ENCODE data around the gene SLC1A7. TPM values are rescaled to one million over a fixed set of nuclear protein-coding genes. Genes with fewer than 3 reads are reported as not detected.

The SLC1A7 gene
- total RNA-seq, 1 experiment from 2014 or later, result 0.31 TPM

DNA sequence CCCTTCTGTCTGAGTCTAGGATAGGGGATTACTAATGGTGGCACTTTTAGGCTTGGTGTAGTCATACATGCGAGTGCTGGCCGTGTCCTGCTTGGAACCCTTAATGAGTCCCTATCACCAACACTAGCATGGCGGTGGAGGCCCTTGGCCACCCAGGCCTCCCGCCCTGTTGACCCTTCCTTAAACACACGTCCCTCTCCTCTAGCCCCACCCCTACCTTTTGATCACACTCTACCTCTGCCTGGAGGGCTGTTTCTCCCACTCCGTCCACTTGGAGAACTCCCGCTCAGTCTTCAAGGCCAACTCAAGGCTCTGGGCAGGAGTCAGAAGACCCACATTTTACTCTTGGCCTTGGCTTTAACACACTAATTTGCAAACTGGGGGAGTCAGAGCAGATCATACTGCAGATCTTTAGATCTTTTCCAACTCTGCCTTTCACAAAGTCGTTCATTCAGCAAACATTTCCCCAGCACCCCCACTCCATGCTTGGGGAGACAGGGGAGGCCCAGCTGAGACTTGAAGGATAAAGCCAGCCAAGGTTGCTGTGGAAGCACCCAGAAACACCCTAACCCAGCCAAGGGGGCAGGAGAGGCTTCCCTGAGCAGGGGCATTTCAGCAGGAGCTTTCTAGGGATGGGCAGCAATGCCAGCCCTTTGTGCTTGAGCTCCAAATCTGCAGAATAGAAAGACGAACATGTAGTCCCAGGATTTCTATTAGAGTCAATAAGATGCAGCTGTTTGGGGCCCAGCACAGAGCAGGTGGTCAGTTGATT lies 78.5 kb downstream of the SLC1A7 start:
- no TSS peak for BruUV-seq (replicated peaks)
- Histone ChIP-seq H3K36me3 (ENCODE audit: control insufficient read depth, insufficient read depth, low read length) (no peaks in the 10 kb centered on the region), H3K9me3 (ENCODE audit: control insufficient read depth, insufficient read depth, low read depth, low read length) (no peaks in the 10 kb centered on the region), H3K4me1 (ENCODE audit: control insufficient read depth, insufficient read depth, low read length) (no peaks in the 10 kb centered on the region), H3K4me3 (ENCODE audit: low read depth in 2 of 2, low read length in 2 of 2) (no peak overlapping the region), H3K27ac (ENCODE audit: low read length) (no peak overlapping the region), H3K27me3 (ENCODE audit: control insufficient read depth, insufficient read depth, low read length) (no peaks in the 10 kb centered on the region; the same call in 1 of the 2 replicates)
- ATAC-seq (no peak), DNase-seq (ENCODE audit: low read depth, low spot score) (no peak)
- CTCF ChIA-PET, result no interaction called here
- intact Hi-C loops (cut with micrococcal nuclease; ENCODE audit: unreplicated experiment) (no loop called here), in situ Hi-C loops (cut with HindIII; ENCODE audit: low pct_unique_long_range_greater_than_20kb, low sequenced_read_pairs) (no loop called here)
- TF ChIP-seq, protein P1, sequence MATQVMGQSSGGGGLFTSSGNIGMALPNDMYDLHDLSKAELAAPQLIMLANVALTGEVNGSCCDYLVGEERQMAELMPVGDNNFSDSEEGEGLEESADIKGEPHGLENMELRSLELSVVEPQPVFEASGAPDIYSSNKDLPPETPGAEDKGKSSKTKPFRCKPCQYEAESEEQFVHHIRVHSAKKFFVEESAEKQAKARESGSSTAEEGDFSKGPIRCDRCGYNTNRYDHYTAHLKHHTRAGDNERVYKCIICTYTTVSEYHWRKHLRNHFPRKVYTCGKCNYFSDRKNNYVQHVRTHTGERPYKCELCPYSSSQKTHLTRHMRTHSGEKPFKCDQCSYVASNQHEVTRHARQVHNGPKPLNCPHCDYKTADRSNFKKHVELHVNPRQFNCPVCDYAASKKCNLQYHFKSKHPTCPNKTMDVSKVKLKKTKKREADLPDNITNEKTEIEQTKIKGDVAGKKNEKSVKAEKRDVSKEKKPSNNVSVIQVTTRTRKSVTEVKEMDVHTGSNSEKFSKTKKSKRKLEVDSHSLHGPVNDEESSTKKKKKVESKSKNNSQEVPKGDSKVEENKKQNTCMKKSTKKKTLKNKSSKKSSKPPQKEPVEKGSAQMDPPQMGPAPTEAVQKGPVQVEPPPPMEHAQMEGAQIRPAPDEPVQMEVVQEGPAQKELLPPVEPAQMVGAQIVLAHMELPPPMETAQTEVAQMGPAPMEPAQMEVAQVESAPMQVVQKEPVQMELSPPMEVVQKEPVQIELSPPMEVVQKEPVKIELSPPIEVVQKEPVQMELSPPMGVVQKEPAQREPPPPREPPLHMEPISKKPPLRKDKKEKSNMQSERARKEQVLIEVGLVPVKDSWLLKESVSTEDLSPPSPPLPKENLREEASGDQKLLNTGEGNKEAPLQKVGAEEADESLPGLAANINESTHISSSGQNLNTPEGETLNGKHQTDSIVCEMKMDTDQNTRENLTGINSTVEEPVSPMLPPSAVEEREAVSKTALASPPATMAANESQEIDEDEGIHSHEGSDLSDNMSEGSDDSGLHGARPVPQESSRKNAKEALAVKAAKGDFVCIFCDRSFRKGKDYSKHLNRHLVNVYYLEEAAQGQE (IDR thresholded peaks at IDR 0.05; ENCODE audit: insufficient read depth in 1 of 2, low read depth in 2 of 2, low read length in 1 of 2), result no peak
- TF ChIP-seq TCF7L2 (IDR thresholded peaks at IDR 0.05; ENCODE audit: low read depth, low read length) (no peak), CTCF (IDR thresholded peaks at IDR 0.05) (no peak), SIN3A (IDR thresholded peaks at IDR 0.05; ENCODE audit: borderline replicate concordance, insufficient read depth, low read depth, low read length) (no peak), POLR2AphosphoS5 (IDR thresholded peaks at IDR 0.05; ENCODE audit: low read depth, low read length) (no peak)
- POLR2A ChIA-PET, result no interaction called here

GRCh38 chr1:53062708-53063591 lies 79.5 kb downstream of the SLC1A7 start:
- no peaks in the 10 kb centered on the region; the same call in 1 of the 2 replicates for H3K27me3 ChIP-seq (ENCODE audit: control insufficient read depth, insufficient read depth, low read length)
- H3K4me1 ChIP-seq (ENCODE audit: control insufficient read depth, insufficient read depth, low read length), result no peaks in the 10 kb centered on the region
- CTCF ChIA-PET, result no interaction called here
- intact Hi-C loops (cut with micrococcal nuclease; ENCODE audit: unreplicated experiment), result no loop called here
- TF ChIP-seq CTCF (IDR thresholded peaks at IDR 0.05), result no peak
- TF ChIP-seq TCF7L2 (IDR thresholded peaks at IDR 0.05; ENCODE audit: low read depth, low read length), result no peak
- TF ChIP-seq, protein P1 (IDR thresholded peaks at IDR 0.05; ENCODE audit: insufficient read depth in 1 of 2, low read depth in 2 of 2, low read length in 1 of 2), result no peak
- in situ Hi-C loops (cut with HindIII; ENCODE audit: low pct_unique_long_range_greater_than_20kb, low sequenced_read_pairs), result no loop called here
- no peaks in the 10 kb centered on the region for H3K36me3 ChIP-seq (ENCODE audit: control insufficient read depth, insufficient read depth, low read length)
- DNase-seq (ENCODE audit: low read depth, low spot score) (no peak), ATAC-seq (no peak)
- H3K9me3 ChIP-seq (ENCODE audit: control insufficient read depth, insufficient read depth, low read depth, low read length), result no peaks in the 10 kb centered on the region
- no peak overlapping the region; a peak in 1 of 4 replicates for H3K4me3 ChIP-seq (ENCODE audit: low read depth in 2 of 2, low read length in 2 of 2)
- no peak overlapping the region for H3K27ac ChIP-seq (ENCODE audit: low read length)
- no TSS peak for BruUV-seq (replicated peaks)
- POLR2A ChIA-PET, result no interaction called here
